KMS-11 (cell line): ENCODE results near the gene CPNE8.
"Not testable (repeated sequence)": the region's sequence is repeated elsewhere in the genome, so short reads cannot be mapped to it uniquely, and the experiment has no call there.

ENCODE experiments used
- H2AFZ ChIP-seq: fragments of 200-600 bp; sonication (generic); 2 replicates; pipeline ENCODE4 v1.6.1; 2016; ENCODE audit warnings: antibody characterized with exemption, mixed run types, low read depth
- H3K27ac ChIP-seq: fragments of 200-600 bp; sonication (generic); 2 replicates; pipeline ENCODE4 v1.6.1; 2016; ENCODE audit warnings: mild to moderate bottlenecking, mixed run types
- H3K27me3 ChIP-seq: fragments of 200-600 bp; sonication (generic); 2 replicates; pipeline ENCODE4 v1.6.1; 2017; ENCODE audit warnings: mild to moderate bottlenecking, low read depth, mixed run types, moderate library complexity; ENCODE audit not compliant: insufficient read depth
- H3K36me3 ChIP-seq: fragments of 200-600 bp; sonication (generic); 2 replicates; pipeline ENCODE4 v1.6.1; 2017; ENCODE audit warnings: mild to moderate bottlenecking, mixed run types; ENCODE audit not compliant: insufficient read depth
- H3K4me1 ChIP-seq: fragments of 200-600 bp; sonication (generic); 2 replicates; pipeline ENCODE4 v1.6.1; 2016; ENCODE audit warnings: mild to moderate bottlenecking, low read depth, mixed run types; ENCODE audit not compliant: poor library complexity, severe bottlenecking
- H3K4me2 ChIP-seq: fragments of 200-600 bp; sonication (generic); 2 replicates; pipeline ENCODE4 v1.7.0; 2016; ENCODE audit warnings: mild to moderate bottlenecking, mixed run types
- H3K4me3 ChIP-seq: fragments of 200-600 bp; sonication (generic); IDR thresholded peaks from 2 replicates; pipeline ENCODE4 v1.6.1; 2017; ENCODE audit warnings: low read depth, low read length, mixed read lengths; ENCODE audit not compliant: insufficient read depth
- H3K79me2 ChIP-seq: fragments of 200-600 bp; sonication (generic); 2 replicates; pipeline ENCODE4 v1.6.1; 2016; ENCODE audit warnings: low read depth, mixed run types; ENCODE audit not compliant: insufficient read depth
- H3K9ac ChIP-seq: fragments of 200-600 bp; sonication (generic); 2 replicates; pipeline ENCODE4 v1.6.1; 2016; ENCODE audit warnings: mild to moderate bottlenecking, mixed run types
- H4K20me1 ChIP-seq: fragments of 200-600 bp; sonication (generic); 2 replicates; pipeline ENCODE4 v1.6.1; 2016; ENCODE audit warnings: mild to moderate bottlenecking, mixed run types; ENCODE audit not compliant: insufficient read depth
- CTCF ChIP-seq: fragments of 200-600 bp; sonication (generic); conservative IDR thresholded peaks from 2 replicates; pipeline ENCODE4 v1.6.1; 2017; ENCODE audit warnings: low read depth, mild to moderate bottlenecking, antibody characterized with exemption, low read length, moderate library complexity, mixed read lengths

The CPNE8 gene

GRCh38 chr12:38761111-38761510, 144.3 kb downstream of the CPNE8 start:
- H3K36me3 ChIP-seq, result no peaks in the 10 kb centered on the region
- H2AFZ ChIP-seq, result no peak overlapping the region
- no peak overlapping the region for H3K4me2 ChIP-seq
- no peaks in the 10 kb centered on the region for H3K27me3 ChIP-seq
- no peak overlapping the region for H3K9ac ChIP-seq
- no peaks in the 10 kb centered on the region for H4K20me1 ChIP-seq
- no peaks in the 10 kb centered on the region for H3K79me2 ChIP-seq
- TF ChIP-seq CTCF, result no peak
- no peak overlapping the region for H3K27ac ChIP-seq
- no peaks in the 10 kb centered on the region for H3K4me1 ChIP-seq
- H3K4me3 ChIP-seq, result no peak overlapping the region

DNA sequence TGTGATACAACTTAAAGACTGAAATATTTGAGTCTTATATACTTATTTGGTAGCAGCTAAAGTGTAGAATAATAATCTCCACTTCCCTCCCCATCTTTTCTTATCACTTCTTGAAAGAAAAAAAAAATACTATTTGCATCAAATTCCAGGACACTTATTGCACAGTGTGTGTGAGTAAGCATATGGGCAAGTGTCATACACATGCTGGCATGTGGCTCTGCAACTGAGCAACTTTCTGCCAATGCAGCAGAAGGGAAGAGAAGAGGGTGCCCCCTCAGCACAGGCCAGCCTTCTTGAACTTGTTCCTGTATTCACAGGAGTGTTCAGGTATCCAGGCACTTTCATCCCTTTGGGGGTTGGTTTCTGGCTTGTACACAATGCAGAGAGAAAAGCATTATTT, 145.8 kb downstream of the CPNE8 start:
- no peak overlapping the region for H3K4me2 ChIP-seq
- no peaks in the 10 kb centered on the region for H3K4me1 ChIP-seq
- no peaks in the 10 kb centered on the region for H3K36me3 ChIP-seq
- H4K20me1 ChIP-seq, result no peaks in the 10 kb centered on the region
- H3K4me3 ChIP-seq, result no peak overlapping the region
- H3K79me2 ChIP-seq, result no peaks in the 10 kb centered on the region
- no peak overlapping the region for H3K27ac ChIP-seq
- H2AFZ ChIP-seq, result no peak overlapping the region
- TF ChIP-seq CTCF, result no peak
- no peaks in the 10 kb centered on the region for H3K27me3 ChIP-seq
- no peak overlapping the region for H3K9ac ChIP-seq

- Histone ChIP-seq H3K4me2 (no peak overlapping the region), H3K4me3 (no peak overlapping the region), H3K9ac (no peak overlapping the region), H3K4me1 (no peaks in the 10 kb centered on the region), H3K36me3 (no peaks in the 10 kb centered on the region), H3K27me3 (no peaks in the 10 kb centered on the region), H2AFZ (no peak overlapping the region), H4K20me1 (no peaks in the 10 kb centered on the region), H3K27ac (no peak overlapping the region), H3K79me2 (no peaks in the 10 kb centered on the region)
- TF ChIP-seq CTCF, result no peak
These were observed 158.6 kb downstream of the CPNE8 start for GRCh38 chr12:38746744-38747143.

DNA sequence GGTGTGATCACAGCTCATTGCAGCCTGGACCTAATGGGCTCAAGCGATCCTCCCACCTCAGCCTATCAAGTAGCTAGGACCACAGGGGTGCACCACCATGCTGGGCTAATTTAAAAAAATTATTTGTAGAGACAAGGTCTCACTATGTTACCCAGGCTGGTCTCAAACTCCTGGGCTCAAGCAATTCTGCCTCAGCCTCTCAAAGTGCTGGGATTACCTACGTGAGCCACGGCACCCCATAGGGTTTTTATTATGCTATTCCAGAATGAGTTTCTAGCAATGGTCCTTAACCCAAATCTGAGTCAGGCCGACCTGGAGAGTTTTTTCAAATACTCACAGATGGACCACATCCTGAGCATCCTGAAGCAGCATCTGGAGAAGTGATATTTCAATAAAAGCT, 159.8 kb downstream of the CPNE8 start:
- Histone ChIP-seq H3K4me1 (no peaks in the 10 kb centered on the region), H2AFZ (no peak overlapping the region), H3K4me3 (no peak overlapping the region), H4K20me1 (no peaks in the 10 kb centered on the region), H3K36me3 (no peaks in the 10 kb centered on the region), H3K27me3 (no peaks in the 10 kb centered on the region), H3K27ac (no peak overlapping the region), H3K79me2 (no peaks in the 10 kb centered on the region), H3K9ac (no peak overlapping the region), H3K4me2 (no peak overlapping the region)
- no peak for TF ChIP-seq CTCF

- no peak overlapping the region for H3K27ac ChIP-seq
- no peak overlapping the region for H3K9ac ChIP-seq
- no peak overlapping the region for H3K4me3 ChIP-seq
These were observed 161.3 kb downstream of the CPNE8 start for GRCh38 chr12:38744041-38744440.

DNA sequence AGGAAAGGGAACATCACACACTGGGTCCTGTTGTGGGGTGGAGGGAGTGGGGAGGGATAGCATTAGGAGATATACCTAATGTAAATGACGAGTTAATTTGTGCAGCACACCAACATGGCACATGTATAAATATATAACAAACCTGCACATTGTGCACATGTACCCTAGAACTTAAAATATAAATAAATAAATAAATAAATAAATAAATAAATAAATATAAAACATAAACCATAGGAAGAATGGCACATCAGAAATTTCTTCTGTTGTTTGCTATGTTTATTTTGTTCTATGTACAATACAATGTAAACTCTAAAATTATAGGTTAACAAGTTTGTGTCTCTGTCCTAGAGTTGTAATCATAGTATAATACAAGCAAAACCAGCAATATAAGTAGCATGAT, 162.9 kb downstream of the CPNE8 start:
- not testable (repeated sequence) for H4K20me1 ChIP-seq, H3K27ac ChIP-seq, H3K9ac ChIP-seq, H2AFZ ChIP-seq, H3K4me2 ChIP-seq, H3K4me1 ChIP-seq, H3K27me3 ChIP-seq, H3K79me2 ChIP-seq, H3K4me3 ChIP-seq, H3K36me3 ChIP-seq

More at GRCh38 chr12:38744041-38744440, 161.3 kb downstream of the CPNE8 start:
- H3K4me2 ChIP-seq, result no peak overlapping the region
- no peaks in the 10 kb centered on the region for H3K79me2 ChIP-seq
- no peak overlapping the region for H2AFZ ChIP-seq
- H3K4me1 ChIP-seq, result no peaks in the 10 kb centered on the region
- no peaks in the 10 kb centered on the region for H3K27me3 ChIP-seq
- no peak for TF ChIP-seq CTCF
- H4K20me1 ChIP-seq, result no peaks in the 10 kb centered on the region
- no peaks in the 10 kb centered on the region for H3K36me3 ChIP-seq
